ENCODE results near the gene GNB1L.

- TF ChIP-seq ESRRA (CRISPR knock-in tag; IDR thresholded peaks at IDR 0.05; ENCODE audit: borderline replicate concordance) (no peak), IRF2 (CRISPR knock-in tag; IDR thresholded peaks at IDR 0.05; ENCODE audit: borderline replicate concordance, low read depth) (no peak)
Observed at GRCh38 chr22:19760058-19760950, 94.4 kb downstream of the GNB1L start, which contains the start of gene TBX1.

Measured in WTC11 (cell line).